GM10248 (cell line): Measurements from ENCODE around the gene TXLNG.
"Not testable (repeated sequence)": the region's sequence is repeated elsewhere in the genome, so short reads cannot be mapped to it uniquely, and the experiment has no call there.

Source experiments
- CTCF ChIA-PET: fragments of 300-600 bp; sonication (Branson Sonifier 250); formaldehyde crosslinking; extraction: SDS; loops from one replicate; lab custom pipeline; 2021; ENCODE audit warnings: antibody characterized with exemption; lab: Yijun Ruan, JAX
- POLR2A ChIA-PET: fragments of 350-650 bp; sonication (Branson Sonifier 250); formaldehyde crosslinking; extraction: SDS; loops from one replicate; lab custom pipeline; 2020; ENCODE audit warnings: antibody characterized with exemption; lab: Yijun Ruan, JAX
- DNase-seq: peaks from one replicate; pipeline ENCODE4 v3.0.0; 2012; ENCODE audit errors: extremely low spot score
- CTCF ChIP-seq: IDR thresholded peaks from 2 replicates; pipeline ENCODE4 v1.5.1; 2012; ENCODE audit warnings: mild to moderate bottlenecking, low read depth; ENCODE audit errors: extremely low read depth, missing control alignments, control extremely low read depth

Gene TXLNG

GRCh38 chrX:16748425-16748824 is 37.8 kb upstream of the TXLNG start:
- POLR2A ChIA-PET: no interaction called here
- no peak for DNase-seq
- no peak for TF ChIP-seq CTCF
- CTCF ChIA-PET: no interaction called here

- DNase-seq: no peak
- POLR2A ChIA-PET: no interaction called here
- CTCF ChIA-PET: no interaction called here
- no peak for TF ChIP-seq CTCF
Measured at GRCh38 chrX:16750136-16750535, 36.1 kb upstream of the TXLNG start.

- POLR2A ChIA-PET: no interaction called here
Measured at GRCh38 chrX:16754019-16754418, 32.2 kb upstream of the TXLNG start.

GRCh38 chrX:16756724-16757123 is 29.5 kb upstream of the TXLNG start:
- TF ChIP-seq CTCF: no peak
- CTCF ChIA-PET: interaction anchor here (0.6 kb wide), 1 partner anchor 15 kb away, joined by 3 read pairs; no protein-coding TSS in a partner anchor
- DNase-seq: no peak
- POLR2A ChIA-PET: no interaction called here

More at GRCh38 chrX:16754019-16754418, 32.2 kb upstream of the TXLNG start:
- CTCF ChIA-PET: no interaction called here
- TF ChIP-seq CTCF: no peak
- DNase-seq: no peak

- POLR2A ChIA-PET, DNase-seq, CTCF ChIA-PET: not testable (repeated sequence)
Measured at GRCh38 chrX:16761500-16761899, 24.8 kb upstream of the TXLNG start.

- TF ChIP-seq CTCF: no peak
- no peak for DNase-seq
- POLR2A ChIA-PET: no interaction called here
- CTCF ChIA-PET: no interaction called here
Measured at GRCh38 chrX:16762579-16762978, 23.7 kb upstream of the TXLNG start.

- ChIA-PET CTCF (no interaction called here), POLR2A (no interaction called here)
- DNase-seq: no peak
- TF ChIP-seq CTCF: no peak
Measured at GRCh38 chrX:16765594-16765993, 20.7 kb upstream of the TXLNG start.
